HepG2 (cell line): ENCODE measurements around the gene PBX4. TPM values are rescaled to one million over a fixed set of nuclear protein-coding genes. Genes with fewer than 3 reads are reported as not detected.

Source experiments
- CREM ChIP-seq, 2 experiments: sonication (generic) in 1 of 2; formaldehyde crosslinking in 1 of 2; IDR thresholded peaks; 2 replicates each; pipeline versions ENCODE4 v1.4.0 to v1.6.1; 2016 to 2020; ENCODE audit warnings: antibody characterized with exemption in 1 of 2, mild to moderate bottlenecking in 1 of 2, missing genetic modification reagents in 1 of 2
- HIVEP1 ChIP-seq: sonication (generic); formaldehyde crosslinking; IDR thresholded peaks from 2 replicates; pipeline ENCODE4 v1.4.0; 2020; ENCODE audit warnings: mild to moderate bottlenecking, missing genetic modification reagents
- HOXA5 ChIP-seq: sonication (generic); formaldehyde crosslinking; IDR thresholded peaks from 2 replicates; pipeline ENCODE4 v1.4.0; 2020; ENCODE audit warnings: missing genetic modification reagents
- IKZF4 ChIP-seq: sonication (generic); formaldehyde crosslinking; IDR thresholded peaks from 2 replicates; pipeline ENCODE4 v1.5.1; 2020; ENCODE audit warnings: borderline replicate concordance, mild to moderate bottlenecking, low read depth, missing genetic modification reagents; ENCODE audit errors: not compliant biosample characterization
- IRF1 ChIP-seq: sonication (generic); formaldehyde crosslinking; IDR thresholded peaks from 2 replicates; pipeline ENCODE4 v1.4.0; 2020; ENCODE audit warnings: low read depth, mild to moderate bottlenecking, missing genetic modification reagents
- KDM4B ChIP-seq: sonication (generic); formaldehyde crosslinking; IDR thresholded peaks from 2 replicates; pipeline ENCODE4 v1.4.0; 2020; ENCODE audit warnings: missing genetic modification reagents
- MTERF4 ChIP-seq: sonication (generic); formaldehyde crosslinking; IDR thresholded peaks from 2 replicates; pipeline ENCODE4 v1.8.0; 2023; ENCODE audit warnings: mild to moderate bottlenecking, missing genetic modification reagents
- NFKBIZ ChIP-seq: IDR thresholded peaks from 2 replicates; pipeline ENCODE4 v1.6.1; 2018; ENCODE audit warnings: missing genetic modification reagents, missing compliant biosample characterization
- RXRB ChIP-seq: IDR thresholded peaks from 2 replicates; pipeline ENCODE4 v1.6.1; 2016; ENCODE audit warnings: borderline replicate concordance, missing genetic modification reagents, missing compliant biosample characterization
- SMAD9 ChIP-seq: sonication (generic); formaldehyde crosslinking; IDR thresholded peaks from 2 replicates; pipeline ENCODE4 v1.5.1; 2020; ENCODE audit warnings: mild to moderate bottlenecking, missing genetic modification reagents
- SSRP1 ChIP-seq: IDR thresholded peaks from 2 replicates; pipeline ENCODE4 v1.6.1; 2016; ENCODE audit warnings: control low read depth
- XBP1 ChIP-seq: sonication (generic); formaldehyde crosslinking; IDR thresholded peaks from 2 replicates; pipeline ENCODE4 v1.5.0; 2020; ENCODE audit warnings: missing genetic modification reagents
- ZBTB4 ChIP-seq: sonication (generic); formaldehyde crosslinking; IDR thresholded peaks from 2 replicates; pipeline ENCODE4 v1.4.0; 2020; ENCODE audit warnings: missing genetic modification reagents, mild to moderate bottlenecking, borderline replicate concordance
- ZIK1 ChIP-seq: sonication (generic); formaldehyde crosslinking; IDR thresholded peaks from 2 replicates; pipeline ENCODE4 v1.5.0; 2020; ENCODE audit warnings: mild to moderate bottlenecking, low read depth, missing genetic modification reagents, borderline replicate concordance
- ZNF17 ChIP-seq: sonication (generic); formaldehyde crosslinking; IDR thresholded peaks from 2 replicates; pipeline ENCODE4 v1.5.0; 2020; ENCODE audit warnings: mild to moderate bottlenecking, missing genetic modification reagents
- ZNF496 ChIP-seq: sonication (generic); formaldehyde crosslinking; IDR thresholded peaks from 2 replicates; pipeline ENCODE4 v1.8.1; 2023; ENCODE audit warnings: mild to moderate bottlenecking, moderate library complexity, missing genetic modification reagents; ENCODE audit not compliant: insufficient replicate concordance
- ZNF552 ChIP-seq: sonication (generic); formaldehyde crosslinking; IDR thresholded peaks from 2 replicates; pipeline ENCODE4 v1.9.0; 2022; ENCODE audit warnings: missing genetic modification reagents, mild to moderate bottlenecking, borderline replicate concordance
- ZNF580 ChIP-seq: IDR thresholded peaks from 2 replicates; pipeline ENCODE4 v1.6.1; 2016; ENCODE audit warnings: low read depth, borderline replicate concordance
- ZNF614 ChIP-seq: IDR thresholded peaks from 2 replicates; pipeline ENCODE4 v1.6.1; 2018; ENCODE audit warnings: missing biosample characterization, missing genetic modification reagents, inconsistent platforms, borderline replicate concordance
- ZNF644 ChIP-seq: IDR thresholded peaks from 2 replicates; pipeline ENCODE4 v1.6.1; 2016; ENCODE audit warnings: low read depth
- ZNF781 ChIP-seq: sonication (generic); formaldehyde crosslinking; IDR thresholded peaks from 2 replicates; pipeline ENCODE4 v1.5.1; 2020; ENCODE audit warnings: borderline replicate concordance, mild to moderate bottlenecking, missing genetic modification reagents; ENCODE audit errors: not compliant biosample characterization
- polyA plus RNA-seq, 8 experiments: library from polyadenylated mRNA; depleted of rRNA in 3 of 8; stranded (reverse) in 7 of 8; unstranded in 1 of 8; fragments of >200 nt; fragmentation: Illumina TruSeq in 4 of 8; extraction: Trizol in 4 of 8; gene quantifications; 2 replicates each; pipeline versions ENCODE4 v1.2.1 to v1.2.3, GENCODE V29; 2011 to 2016; ENCODE audit warnings: low read depth in 4 of 8, missing spikeins in 1 of 8, mixed read lengths in 1 of 8; ENCODE audit not compliant: insufficient read depth in 1 of 8
- total RNA-seq, 5 experiments: library from RNA; depleted of rRNA; stranded (reverse); fragments of >200 nt; fragmentation: Illumina TruSeq; extraction: Trizol; gene quantifications; 2 replicates each; pipeline ENCODE4 v1.2.3, GENCODE V29; 2016; ENCODE audit warnings: low read depth in 1 of 5

The PBX4 gene
- total and polyA plus RNA-seq, 2 of the 13 experiments (the other 11 are each of a cell fraction or from before 2014, with no cell fraction given) = not detected

- no peak for TF ChIP-seq ZBTB4 (CRISPR knock-in tag)
- TF ChIP-seq ZNF614 (CRISPR knock-in tag) = no peak
- no peak for TF ChIP-seq RXRB (CRISPR knock-in tag)
- no peak for TF ChIP-seq IRF1 (CRISPR knock-in tag)
- no peak for TF ChIP-seq IKZF4 (CRISPR knock-in tag)
- TF ChIP-seq ZNF781 (CRISPR knock-in tag) = no peak
- TF ChIP-seq HIVEP1 = no peak
- no peak for TF ChIP-seq ZNF496
- peak; percentile 35; the same call in 1 of the 2 replicates for TF ChIP-seq SSRP1 (CRISPR knock-in tag)
- no peak for TF ChIP-seq MTERF4 (CRISPR knock-in tag)
- no peak for TF ChIP-seq ZNF580 (CRISPR knock-in tag)
- no peak for TF ChIP-seq ZNF552 (CRISPR knock-in tag)
- TF ChIP-seq CREM (IDR thresholded peaks at IDR 0.05) = no peak
- TF ChIP-seq CREM (CRISPR knock-in tag; IDR thresholded peaks at IDR 0.05) = no peak
- TF ChIP-seq KDM4B = 0 out of 2 replicates have a peak, but pooled peaks have one; percentile 34
- no peak for TF ChIP-seq ZNF644 (CRISPR knock-in tag)
- TF ChIP-seq NFKBIZ = no peak
- no peak for TF ChIP-seq HOXA5 (CRISPR knock-in tag)
- TF ChIP-seq ZNF17 (CRISPR knock-in tag) = no peak
- TF ChIP-seq SMAD9 (CRISPR knock-in tag) = no peak
- no peak for TF ChIP-seq XBP1 (CRISPR knock-in tag)
- TF ChIP-seq ZIK1 = no peak
Observed at GRCh38 chr19:19531951-19532805, 86.3 kb downstream of the PBX4 start (continued).
